Measurements from ENCODE around the gene FITM1. TPM values are rescaled to one million over a fixed set of nuclear protein-coding genes. Genes with fewer than 3 reads are reported as not detected.

Gene FITM1
- polyA plus RNA-seq (0.62 and 0.88 TPM in 2 replicates), polyA minus RNA-seq (0.73 TPM in 1 of 2 replicates, not detected in the other)

GRCh38 chr14:24130380-24130716 is at the start of gene FITM1:
FITM1 (plus strand) TSS chr14:24130659; CDS start chr14:24131564, 905 bp downstream.
- H3K9me3 ChIP-seq (ENCODE audit: low read length) = no peaks in the 10 kb centered on the region
- H3K36me3 ChIP-seq (ENCODE audit: insufficient read depth, low read length) = no peaks in the 10 kb centered on the region
- H3K4me3 ChIP-seq (ENCODE audit: low read length) = no peak within 1 kb of the TSS
- H3K27me3 ChIP-seq (ENCODE audit: insufficient read depth, low read depth, low read length) = no peaks in the 10 kb centered on the region
- no peaks in the 10 kb centered on the region for H3K9me2 ChIP-seq (ENCODE audit: insufficient read depth, low read length)
- H3K9ac ChIP-seq (ENCODE audit: low read length) = no peak within 1 kb of the TSS
- no peak within 1 kb of the TSS for H3K27ac ChIP-seq (ENCODE audit: low read length)
- H3K79me2 ChIP-seq (replicated peaks; ENCODE audit: insufficient read depth, low read length) = no peaks in the 10 kb centered on the region
- TF ChIP-seq POLR2AphosphoS5 (IDR thresholded peaks at IDR 0.05) (no peak), CTCF (IDR thresholded peaks at IDR 0.05; ENCODE audit: poor library complexity, severe bottlenecking) (no peak), RAD21 (conservative IDR thresholded peaks at IDR 0.05) (no peak), EZH2 (IDR thresholded peaks at IDR 0.05; ENCODE audit: borderline replicate concordance, insufficient read depth, low read length, poor library complexity, severe bottlenecking) (no peak), REST (IDR thresholded peaks at IDR 0.05; ENCODE audit: borderline replicate concordance) (no peak), MXI1 (conservative IDR thresholded peaks at IDR 0.05; ENCODE audit: poor library complexity, severe bottlenecking) (no peak), EP300 (conservative IDR thresholded peaks at IDR 0.05; ENCODE audit: poor library complexity, severe bottlenecking) (no peak), TAF1 (IDR thresholded peaks at IDR 0.05; ENCODE audit: low read depth) (no peak), SMC3 (conservative IDR thresholded peaks at IDR 0.05; ENCODE audit: poor library complexity) (no peak)
- H3K4me2 ChIP-seq (ENCODE audit: low read length) = no peak within 1 kb of the TSS
- H3F3A ChIP-seq (ENCODE audit: insufficient read depth, low read length, poor library complexity, severe bottlenecking) = no peaks in the 10 kb centered on the region
- no peaks in the 10 kb centered on the region for H4K20me1 ChIP-seq (ENCODE audit: insufficient read depth)
- no peak within 1 kb of the TSS for H2AFZ ChIP-seq (ENCODE audit: low read depth, low read length)

- TF ChIP-seq CTCF (IDR thresholded peaks at IDR 0.05; ENCODE audit: poor library complexity, severe bottlenecking) (no peak), EZH2 (IDR thresholded peaks at IDR 0.05; ENCODE audit: borderline replicate concordance, insufficient read depth, low read length, poor library complexity, severe bottlenecking) (no peak), REST (IDR thresholded peaks at IDR 0.05; ENCODE audit: borderline replicate concordance) (peak; percentile 52), EP300 (conservative IDR thresholded peaks at IDR 0.05; ENCODE audit: poor library complexity, severe bottlenecking) (no peak), TAF1 (IDR thresholded peaks at IDR 0.05; ENCODE audit: low read depth) (no peak), MXI1 (conservative IDR thresholded peaks at IDR 0.05; ENCODE audit: poor library complexity, severe bottlenecking) (peak; percentile 57), POLR2AphosphoS5 (IDR thresholded peaks at IDR 0.05) (peak; percentile 38), SMC3 (conservative IDR thresholded peaks at IDR 0.05; ENCODE audit: poor library complexity) (peak; percentile 32), RAD21 (conservative IDR thresholded peaks at IDR 0.05) (peak; percentile 37)
- Histone ChIP-seq H3K9ac (ENCODE audit: low read length) (peak overlapping the region; percentile 71), H2AFZ (ENCODE audit: low read depth, low read length) (peak overlapping the region; percentile 54), H4K20me1 (ENCODE audit: insufficient read depth) (no peaks in the 10 kb centered on the region), H3K4me3 (ENCODE audit: low read length) (peak overlapping the region; percentile 68), H3K27ac (ENCODE audit: low read length) (peak overlapping the region; percentile 79), H3K27me3 (ENCODE audit: insufficient read depth, low read depth, low read length) (no peaks in the 10 kb centered on the region), H3K9me2 (ENCODE audit: insufficient read depth, low read length) (no peaks in the 10 kb centered on the region), H3K4me2 (ENCODE audit: low read length) (peak overlapping the region; percentile 77), H3K79me2 (replicated peaks; ENCODE audit: insufficient read depth, low read length) (no peaks in the 10 kb centered on the region), H3K9me3 (ENCODE audit: low read length) (no peaks in the 10 kb centered on the region), H3F3A (ENCODE audit: insufficient read depth, low read length, poor library complexity, severe bottlenecking) (peaks cover 3% of the 10 kb centered on the region), H3K36me3 (ENCODE audit: insufficient read depth, low read length) (no peaks in the 10 kb centered on the region)
Observed at GRCh38 chr14:24080888-24081738, 49.3 kb upstream of the FITM1 start.

Data from neural cell (in vitro differentiated cells).